Memory B cell (primary cell): ENCODE results near the gene EXOC6.

Experiments
- ATAC-seq: fragments of 150-1000 bp; cut with Tn5 transposase; 2 replicates; pipeline ENCODE4 v1.10.0; 2021; ENCODE audit warnings: low read depth, mild to moderate bottlenecking, moderate library complexity
- DNase-seq, 2 donors: peaks; one replicate each; pipeline ENCODE4 v3.0.0; 2022; ENCODE audit warnings: low spot score in 2 of 2
- H3K27ac Mint-ChIP-seq: one replicate; pipeline ENCODE4 v1.8.0; 2022; ENCODE audit warnings: mild to moderate bottlenecking, moderate library complexity, mixed read lengths
- H3K27me3 Mint-ChIP-seq: one replicate; pipeline ENCODE4 v1.8.0; 2022; ENCODE audit warnings: mixed read lengths
- H3K36me3 Mint-ChIP-seq: one replicate; pipeline ENCODE4 v1.8.0; 2022; ENCODE audit warnings: mild to moderate bottlenecking, mixed read lengths
- H3K4me1 Mint-ChIP-seq: one replicate; pipeline ENCODE4 v1.8.0; 2022; ENCODE audit warnings: mixed read lengths
- H3K4me3 Mint-ChIP-seq: one replicate; pipeline ENCODE4 v1.8.0; 2022; ENCODE audit warnings: mild to moderate bottlenecking, moderate library complexity, mixed read lengths
- H3K9me3 Mint-ChIP-seq: one replicate; pipeline ENCODE4 v1.8.0; 2022; ENCODE audit warnings: mixed read lengths

EXOC6 gene, protein sequence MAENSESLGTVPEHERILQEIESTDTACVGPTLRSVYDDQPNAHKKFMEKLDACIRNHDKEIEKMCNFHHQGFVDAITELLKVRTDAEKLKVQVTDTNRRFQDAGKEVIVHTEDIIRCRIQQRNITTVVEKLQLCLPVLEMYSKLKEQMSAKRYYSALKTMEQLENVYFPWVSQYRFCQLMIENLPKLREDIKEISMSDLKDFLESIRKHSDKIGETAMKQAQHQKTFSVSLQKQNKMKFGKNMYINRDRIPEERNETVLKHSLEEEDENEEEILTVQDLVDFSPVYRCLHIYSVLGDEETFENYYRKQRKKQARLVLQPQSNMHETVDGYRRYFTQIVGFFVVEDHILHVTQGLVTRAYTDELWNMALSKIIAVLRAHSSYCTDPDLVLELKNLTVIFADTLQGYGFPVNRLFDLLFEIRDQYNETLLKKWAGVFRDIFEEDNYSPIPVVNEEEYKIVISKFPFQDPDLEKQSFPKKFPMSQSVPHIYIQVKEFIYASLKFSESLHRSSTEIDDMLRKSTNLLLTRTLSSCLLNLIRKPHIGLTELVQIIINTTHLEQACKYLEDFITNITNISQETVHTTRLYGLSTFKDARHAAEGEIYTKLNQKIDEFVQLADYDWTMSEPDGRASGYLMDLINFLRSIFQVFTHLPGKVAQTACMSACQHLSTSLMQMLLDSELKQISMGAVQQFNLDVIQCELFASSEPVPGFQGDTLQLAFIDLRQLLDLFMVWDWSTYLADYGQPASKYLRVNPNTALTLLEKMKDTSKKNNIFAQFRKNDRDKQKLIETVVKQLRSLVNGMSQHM

GRCh38 chr10:92848441-92849233 lies at the start of gene EXOC6:
EXOC6 (plus strand) TSS chr10:92848520; CDS start chr10:92848534, 14 bp downstream.
- Mint-ChIP-seq H3K36me3 (peaks cover 2% of the 10 kb centered on the region), H3K4me1 (peaks cover 17% of the 10 kb centered on the region), H3K27ac (peak within 1 kb of the TSS; percentile 82), H3K4me3 (peak within 1 kb of the TSS; percentile 87), H3K9me3 (no peaks in the 10 kb centered on the region), H3K27me3 (no peaks in the 10 kb centered on the region)
- ATAC-seq (peak; percentile 85), DNase-seq (peak; percentile 86 to 92)

- H3K27ac Mint-ChIP-seq: no peak overlapping the region
- no peaks in the 10 kb centered on the region for H3K27me3 Mint-ChIP-seq
- no peak for ATAC-seq
- H3K4me1 Mint-ChIP-seq: peaks cover 6% of the 10 kb centered on the region
- H3K9me3 Mint-ChIP-seq: peaks cover 5% of the 10 kb centered on the region
- no peak for DNase-seq
- no peak overlapping the region for H3K4me3 Mint-ChIP-seq
- peaks cover 2% of the 10 kb centered on the region for H3K36me3 Mint-ChIP-seq
These were observed 48.8 kb upstream of the EXOC6 start for GRCh38 chr10:92799568-92799967.

DNA sequence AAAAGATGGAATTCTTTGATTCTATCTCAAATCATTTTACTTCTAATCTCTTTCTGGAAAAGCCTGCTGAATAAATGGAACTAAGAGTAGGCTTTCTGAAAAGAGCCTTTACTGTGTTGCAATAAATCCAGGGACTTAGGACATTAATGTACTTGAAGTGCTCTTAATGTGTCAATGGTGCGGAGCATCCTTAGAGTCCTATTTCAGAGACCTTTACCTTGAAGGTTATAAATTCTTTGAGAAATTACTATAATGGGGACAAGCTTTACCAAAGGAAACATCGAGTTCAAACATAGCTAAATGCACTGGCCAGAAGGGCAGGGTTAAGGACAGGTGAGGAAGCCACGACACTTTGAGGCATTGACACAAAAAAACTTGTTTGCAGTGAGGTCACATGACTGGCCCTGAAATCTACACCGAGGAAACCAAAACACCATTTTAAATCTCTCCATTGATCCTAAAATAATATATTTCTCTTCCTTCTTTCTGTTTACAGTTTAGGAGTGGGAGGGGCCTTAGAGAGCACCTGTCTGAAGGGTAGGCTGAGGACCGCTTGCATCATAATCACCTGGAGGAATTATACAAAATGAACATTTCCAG lies 48.1 kb upstream of the EXOC6 start:
- Mint-ChIP-seq H3K9me3 (peaks cover 5% of the 10 kb centered on the region), H3K36me3 (peaks cover 2% of the 10 kb centered on the region), H3K27me3 (no peaks in the 10 kb centered on the region), H3K4me1 (peaks cover 6% of the 10 kb centered on the region), H3K27ac (no peak overlapping the region), H3K4me3 (no peak overlapping the region)
- ATAC-seq (no peak), DNase-seq (no peak)

DNA sequence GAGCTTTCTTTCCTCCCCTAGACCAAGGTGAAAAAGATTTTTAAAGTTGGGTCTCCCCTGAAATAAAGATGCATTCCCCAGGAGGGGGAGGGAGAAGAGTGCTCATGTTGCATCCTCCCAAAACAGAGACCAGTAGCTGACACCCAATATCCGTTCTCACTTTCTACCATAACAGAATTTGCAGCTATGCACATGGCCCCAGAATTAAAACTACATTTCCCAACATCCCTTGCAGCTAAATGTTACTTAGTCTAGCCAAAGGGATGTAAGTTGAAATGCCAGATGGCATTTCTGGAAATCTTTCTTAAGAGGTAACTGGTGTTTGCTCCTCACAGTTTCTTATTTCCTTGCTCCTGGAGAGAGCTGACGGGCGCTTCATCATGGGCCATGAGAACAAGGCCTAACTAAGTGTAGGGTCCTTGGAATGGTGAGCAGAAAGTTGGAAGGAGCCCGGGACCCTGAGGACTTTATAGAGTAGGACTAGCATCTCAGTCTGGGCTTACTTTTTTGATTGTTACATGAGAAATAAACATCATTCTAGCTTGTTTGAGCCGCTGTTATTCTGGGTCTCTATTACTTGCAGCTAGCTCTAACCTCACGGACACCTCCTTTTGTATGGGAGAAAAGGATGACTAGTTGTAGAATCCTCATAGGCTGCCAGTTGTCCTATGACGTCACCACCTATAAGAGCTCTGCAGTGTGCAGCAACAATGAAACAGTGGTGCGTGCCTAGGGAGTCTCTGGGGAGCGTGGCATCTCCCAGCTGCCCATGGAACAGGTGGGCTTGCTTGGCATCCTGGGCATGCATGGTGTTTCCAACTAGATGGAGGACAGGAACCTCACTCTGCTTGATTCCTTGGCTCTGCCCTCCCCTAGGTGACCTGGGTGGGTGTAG lies 46.1 kb upstream of the EXOC6 start:
- Mint-ChIP-seq H3K27ac (no peak overlapping the region), H3K4me1 (peaks cover 6% of the 10 kb centered on the region), H3K27me3 (no peaks in the 10 kb centered on the region), H3K4me3 (no peak overlapping the region), H3K9me3 (no peaks in the 10 kb centered on the region), H3K36me3 (no peaks in the 10 kb centered on the region)
- no peak for DNase-seq
- no peak for ATAC-seq

DNA sequence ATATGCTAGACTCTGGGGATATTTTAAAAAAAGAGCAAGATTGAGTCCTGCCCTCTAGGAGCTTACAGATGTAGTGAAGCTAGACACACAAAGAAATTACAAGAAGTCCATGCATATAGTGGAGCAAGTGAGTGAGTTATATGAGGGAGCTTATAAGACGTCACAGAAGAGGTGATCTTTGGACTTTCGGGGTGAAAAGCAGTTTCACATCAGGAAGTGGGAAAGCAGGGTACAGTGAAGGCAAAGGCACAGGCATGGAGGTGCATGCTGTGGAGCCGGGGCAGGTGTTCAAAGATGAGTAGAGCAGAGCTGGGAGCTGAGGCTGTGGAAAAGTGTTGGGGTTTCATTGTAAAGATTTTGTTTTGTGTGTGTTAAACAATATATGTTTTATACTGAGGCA lies 38.5 kb upstream of the EXOC6 start:
- Mint-ChIP-seq H3K4me1 (peaks cover 16% of the 10 kb centered on the region), H3K4me3 (no peak overlapping the region), H3K36me3 (no peaks in the 10 kb centered on the region), H3K9me3 (no peaks in the 10 kb centered on the region), H3K27ac (no peak overlapping the region), H3K27me3 (no peaks in the 10 kb centered on the region)
- ATAC-seq (no peak), DNase-seq (no peak)

- no peaks in the 10 kb centered on the region for H3K36me3 Mint-ChIP-seq
These were observed 37.3 kb upstream of the EXOC6 start for GRCh38 chr10:92810934-92811532.

DNA sequence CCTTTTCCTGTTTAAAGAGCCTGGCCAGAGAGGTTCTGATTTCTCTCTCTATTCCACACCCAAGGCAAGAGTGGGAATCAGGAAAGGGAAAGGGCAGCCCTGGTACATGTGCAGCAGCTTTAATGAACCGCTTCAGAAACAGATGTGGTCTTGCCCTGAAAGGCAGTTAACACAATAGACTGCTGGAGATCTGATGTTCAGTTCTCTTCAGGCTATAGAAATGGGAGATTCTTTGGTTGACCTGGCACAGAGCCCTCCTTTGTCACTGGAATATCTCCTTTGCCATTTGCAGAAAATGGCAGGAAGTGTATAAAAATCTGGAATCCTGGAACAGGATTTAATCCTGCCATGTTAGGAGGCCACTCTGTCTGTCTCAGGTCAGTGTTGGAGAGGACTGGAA lies 36.3 kb upstream of the EXOC6 start:
- H3K27ac Mint-ChIP-seq: no peak overlapping the region
- peaks cover 16% of the 10 kb centered on the region for H3K4me1 Mint-ChIP-seq
- no peak for ATAC-seq
- no peaks in the 10 kb centered on the region for H3K36me3 Mint-ChIP-seq
- H3K9me3 Mint-ChIP-seq: no peaks in the 10 kb centered on the region
- H3K27me3 Mint-ChIP-seq: no peaks in the 10 kb centered on the region
- no peak for DNase-seq
- H3K4me3 Mint-ChIP-seq: no peak overlapping the region

More at GRCh38 chr10:92810934-92811532, 37.3 kb upstream of the EXOC6 start:
- DNase-seq: no peak
- Mint-ChIP-seq H3K4me3 (no peak overlapping the region), H3K27me3 (no peaks in the 10 kb centered on the region), H3K4me1 (peaks cover 16% of the 10 kb centered on the region), H3K27ac (no peak overlapping the region), H3K9me3 (no peaks in the 10 kb centered on the region)
- peak; percentile 42 for ATAC-seq

- ATAC-seq (no peak), DNase-seq (no peak)
- Mint-ChIP-seq H3K9me3 (no peaks in the 10 kb centered on the region), H3K4me3 (no peak overlapping the region), H3K36me3 (no peaks in the 10 kb centered on the region), H3K4me1 (peaks cover 13% of the 10 kb centered on the region), H3K27me3 (no peaks in the 10 kb centered on the region), H3K27ac (no peak overlapping the region)
These were observed 34.3 kb upstream of the EXOC6 start for GRCh38 chr10:92813979-92814378.

- Mint-ChIP-seq H3K4me1 (peaks cover 11% of the 10 kb centered on the region), H3K9me3 (no peaks in the 10 kb centered on the region), H3K36me3 (no peaks in the 10 kb centered on the region), H3K27me3 (no peaks in the 10 kb centered on the region), H3K27ac (no peak overlapping the region), H3K4me3 (no peak overlapping the region)
- no peak for ATAC-seq
- DNase-seq: no peak
These were observed 33.5 kb upstream of the EXOC6 start for GRCh38 chr10:92814790-92815189.

- peaks cover 6% of the 10 kb centered on the region for H3K4me1 Mint-ChIP-seq
- ATAC-seq (no peak), DNase-seq (no peak)
- no peak overlapping the region for H3K4me3 Mint-ChIP-seq
- no peak overlapping the region for H3K27ac Mint-ChIP-seq
- no peaks in the 10 kb centered on the region for H3K9me3 Mint-ChIP-seq
- no peaks in the 10 kb centered on the region for H3K36me3 Mint-ChIP-seq
- H3K27me3 Mint-ChIP-seq: no peaks in the 10 kb centered on the region
These were observed 32.2 kb upstream of the EXOC6 start for GRCh38 chr10:92816091-92816531.

DNA sequence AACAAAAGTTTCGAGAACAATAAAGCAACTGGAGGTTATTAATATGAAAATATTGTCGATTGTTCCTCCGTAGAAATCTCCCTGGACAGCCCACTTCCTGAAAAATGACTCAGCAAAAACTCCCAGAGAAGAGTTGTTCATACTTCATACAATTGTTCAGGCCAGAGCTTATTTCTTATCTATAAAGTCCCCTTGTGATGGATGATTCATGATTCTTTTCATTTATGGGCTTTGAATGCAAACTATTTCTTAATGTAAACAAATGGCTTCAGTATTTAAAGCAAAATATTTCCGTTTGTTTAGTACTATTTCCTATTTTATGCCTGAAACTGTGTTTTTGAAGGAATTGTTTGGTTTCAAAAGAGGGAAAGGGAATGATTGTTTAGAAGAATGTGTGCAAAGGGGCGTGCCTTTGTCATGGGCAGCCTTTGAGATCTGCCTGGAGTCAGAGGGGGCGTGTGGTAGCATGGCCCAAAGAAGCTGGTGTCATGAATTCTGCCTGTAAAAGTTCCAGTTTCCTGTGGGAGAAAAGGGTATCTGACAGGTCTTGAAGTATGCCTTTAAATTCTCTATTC lies 26.2 kb upstream of the EXOC6 start:
- Mint-ChIP-seq H3K36me3 (no peaks in the 10 kb centered on the region), H3K27me3 (no peaks in the 10 kb centered on the region), H3K4me3 (no peak overlapping the region), H3K9me3 (no peaks in the 10 kb centered on the region), H3K27ac (peak overlapping the region; percentile 29), H3K4me1 (peaks cover 21% of the 10 kb centered on the region)
- DNase-seq (no peak), ATAC-seq (no peak)

GRCh38 chr10:92822964-92823363 lies 25.4 kb upstream of the EXOC6 start:
- Mint-ChIP-seq H3K9me3 (no peaks in the 10 kb centered on the region), H3K4me3 (no peak overlapping the region), H3K27me3 (no peaks in the 10 kb centered on the region), H3K27ac (peak overlapping the region; percentile 31), H3K36me3 (no peaks in the 10 kb centered on the region), H3K4me1 (peaks cover 24% of the 10 kb centered on the region)
- no peak for DNase-seq
- peak; percentile 78 for ATAC-seq
